Ectodermal cell (in vitro differentiated cells): ENCODE data around the gene CFAP20DC.

Source experiments
- H3K27ac ChIP-seq: 2 replicates; pipeline ENCODE4 v1.7.0; 2013; ENCODE audit warnings: mild to moderate bottlenecking, low read depth, low read length; ENCODE audit not compliant: insufficient read depth, poor library complexity, severe bottlenecking
- H3K27me3 ChIP-seq: 2 replicates; pipeline ENCODE4 v1.7.0; 2013; ENCODE audit warnings: mild to moderate bottlenecking, low read length; ENCODE audit not compliant: insufficient read depth, control insufficient read depth, poor library complexity, severe bottlenecking
- H3K36me3 ChIP-seq: one replicate; pipeline ENCODE4 v1.7.0; 2013; ENCODE audit warnings: low read length; ENCODE audit not compliant: control insufficient read depth, insufficient read depth
- H3K4me1 ChIP-seq: one replicate; pipeline ENCODE4 v1.7.0; 2013; ENCODE audit warnings: low read length; ENCODE audit not compliant: control insufficient read depth, insufficient read depth
- H3K4me3 ChIP-seq: 2 replicates; pipeline ENCODE4 v1.7.0; 2013; ENCODE audit warnings: low read depth, low read length, control low read depth; ENCODE audit not compliant: insufficient read depth
- H3K9me3 ChIP-seq: 2 replicates; pipeline ENCODE4 v1.7.0; 2013; ENCODE audit warnings: mild to moderate bottlenecking, low read length, moderate library complexity; ENCODE audit not compliant: control insufficient read depth
- WGBS, 2 experiments: methylation state at CpG; one replicate each; pipeline ENCODE4 v1.1.7; 2013; ENCODE audit warnings: missing lambda C conversion rate in 2 of 2; 5-methylcytosine and 5-hydroxymethylcytosine counted together

The CFAP20DC gene

DNA sequence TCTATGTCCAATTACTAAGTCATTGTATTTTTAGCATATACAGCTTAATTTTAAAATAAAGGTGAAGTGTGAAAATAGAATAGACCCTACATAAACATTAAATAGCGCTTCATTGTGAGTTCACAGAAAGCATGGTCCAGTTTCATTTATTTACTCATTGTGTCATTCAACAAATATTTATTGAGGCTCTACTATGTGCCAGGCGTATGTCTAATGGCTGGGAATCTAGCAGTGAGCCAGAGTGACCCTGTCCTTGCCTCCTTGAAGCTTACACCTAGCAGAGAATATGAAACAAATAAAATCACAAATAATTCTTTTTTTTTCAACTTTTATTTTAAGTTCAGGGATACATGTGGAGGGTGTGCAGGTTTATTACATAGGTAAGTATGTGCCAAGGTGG is 161.7 kb downstream of the CFAP20DC start:
- Histone ChIP-seq H3K27me3 (no peaks in the 10 kb centered on the region), H3K9me3 (no peaks in the 10 kb centered on the region), H3K27ac (no peak overlapping the region), H3K36me3 (no peaks in the 10 kb centered on the region), H3K4me1 (no peaks in the 10 kb centered on the region), H3K4me3 (no peak overlapping the region)
- WGBS, 2 experiments = 98 to 100% methylated on average over 2 of the region's 2 CpGs

DNA sequence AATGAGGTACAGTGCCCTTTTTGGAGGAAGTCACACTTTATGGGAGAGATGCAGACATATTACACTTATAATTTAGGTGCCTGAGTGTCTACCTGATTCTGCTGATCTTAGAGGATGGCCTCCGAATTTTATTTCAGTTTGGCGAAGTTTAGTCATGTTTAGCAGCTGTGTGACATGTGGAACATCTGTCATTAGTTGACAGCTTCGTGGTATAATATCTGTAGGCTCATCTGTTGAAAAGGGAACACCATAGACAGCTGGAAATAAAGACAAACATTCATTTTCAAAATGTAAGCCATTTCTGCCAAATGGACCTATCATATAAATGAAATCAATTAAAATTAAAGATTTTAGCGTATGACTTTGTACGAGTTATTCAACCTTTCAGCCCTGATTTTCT is 165.4 kb downstream of the CFAP20DC start:
- Histone ChIP-seq H3K27ac (no peak overlapping the region), H3K27me3 (no peaks in the 10 kb centered on the region), H3K4me1 (no peaks in the 10 kb centered on the region), H3K9me3 (no peaks in the 10 kb centered on the region), H3K36me3 (no peaks in the 10 kb centered on the region), H3K4me3 (no peak overlapping the region)
- WGBS, 2 experiments = 95 to 98% methylated on average over 3 to 5 of the region's 5 CpGs

DNA sequence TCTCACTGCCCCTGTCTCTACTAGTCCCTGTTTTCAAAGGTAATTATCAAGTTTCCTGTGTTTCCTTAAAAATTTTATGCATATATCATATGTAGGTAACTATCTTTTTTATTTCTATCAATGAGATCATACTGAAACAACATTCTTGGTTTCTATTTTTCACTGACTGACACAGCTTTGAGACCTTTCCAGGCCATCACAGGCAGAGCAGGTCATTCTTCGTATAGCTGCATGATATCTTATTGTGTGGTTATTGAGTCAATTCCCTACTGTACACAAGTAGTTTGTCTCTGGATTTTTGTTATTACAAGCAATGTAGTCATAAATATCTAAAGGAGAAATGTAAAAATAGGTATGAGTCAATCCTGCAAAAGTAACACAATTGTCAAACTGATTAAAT is 169.6 kb downstream of the CFAP20DC start:
- Histone ChIP-seq H3K4me3 (no peak overlapping the region), H3K4me1 (no peaks in the 10 kb centered on the region), H3K36me3 (no peaks in the 10 kb centered on the region), H3K27me3 (no peaks in the 10 kb centered on the region), H3K27ac (no peak overlapping the region), H3K9me3 (no peaks in the 10 kb centered on the region)
- WGBS, 2 experiments = 100% methylated on average over 1 of the region's 1 CpG

- Histone ChIP-seq H3K27me3 (no peaks in the 10 kb centered on the region), H3K4me1 (no peaks in the 10 kb centered on the region), H3K36me3 (no peaks in the 10 kb centered on the region), H3K4me3 (no peak overlapping the region), H3K9me3 (no peaks in the 10 kb centered on the region), H3K27ac (no peak overlapping the region)
- WGBS, 2 experiments = 89 to 91% methylated on average over 2 of the region's 2 CpGs
Measured at GRCh38 chr3:58874795-58875194, 175.0 kb downstream of the CFAP20DC start.

- no peaks in the 10 kb centered on the region for H3K36me3 ChIP-seq
- H3K27ac ChIP-seq = no peak overlapping the region
- H3K27me3 ChIP-seq = no peaks in the 10 kb centered on the region
- H3K4me1 ChIP-seq = no peaks in the 10 kb centered on the region
- H3K4me3 ChIP-seq = no peak overlapping the region
- 95 to 97% methylated on average over 5 of the region's 5 CpGs for WGBS, 2 experiments
- no peaks in the 10 kb centered on the region for H3K9me3 ChIP-seq
Measured at GRCh38 chr3:58874248-58874741, 175.5 kb downstream of the CFAP20DC start.

DNA sequence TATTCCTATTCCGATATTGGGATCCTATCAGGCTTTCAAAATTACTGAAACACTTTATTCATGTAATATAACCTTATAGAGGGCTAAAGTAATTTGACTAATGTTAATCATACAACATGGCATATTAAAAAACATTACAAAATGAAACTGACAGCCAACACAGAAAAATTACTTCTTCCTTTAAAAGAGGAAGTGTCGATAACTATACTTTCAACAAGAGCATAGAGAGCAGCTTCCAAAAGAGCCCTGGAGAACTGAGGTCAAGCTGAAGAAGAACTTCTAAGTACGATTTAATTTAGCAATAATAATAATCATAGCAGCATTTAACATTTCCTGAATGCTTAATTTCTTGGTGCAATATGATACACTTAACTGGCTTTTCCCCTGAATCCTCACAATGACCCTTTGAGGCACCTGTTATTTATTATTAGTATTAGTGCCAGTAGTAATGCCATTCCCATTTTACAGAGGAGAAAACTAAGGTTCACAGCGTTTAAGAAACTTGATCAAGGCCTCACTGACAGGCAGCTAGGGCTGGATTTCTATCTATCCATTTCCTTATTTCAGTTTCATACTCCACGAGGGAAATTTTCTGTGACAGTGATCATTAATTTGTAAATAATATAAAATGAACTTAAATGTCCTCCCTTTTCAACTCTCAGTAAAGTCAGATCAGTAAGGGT is 181.6 kb downstream of the CFAP20DC start:
- WGBS, 2 experiments = 98 to 100% methylated on average over 2 to 3 of the region's 5 CpGs
- Histone ChIP-seq H3K9me3 (no peaks in the 10 kb centered on the region), H3K4me1 (no peaks in the 10 kb centered on the region), H3K4me3 (no peak overlapping the region), H3K27me3 (no peaks in the 10 kb centered on the region), H3K27ac (no peak overlapping the region), H3K36me3 (no peaks in the 10 kb centered on the region)

DNA sequence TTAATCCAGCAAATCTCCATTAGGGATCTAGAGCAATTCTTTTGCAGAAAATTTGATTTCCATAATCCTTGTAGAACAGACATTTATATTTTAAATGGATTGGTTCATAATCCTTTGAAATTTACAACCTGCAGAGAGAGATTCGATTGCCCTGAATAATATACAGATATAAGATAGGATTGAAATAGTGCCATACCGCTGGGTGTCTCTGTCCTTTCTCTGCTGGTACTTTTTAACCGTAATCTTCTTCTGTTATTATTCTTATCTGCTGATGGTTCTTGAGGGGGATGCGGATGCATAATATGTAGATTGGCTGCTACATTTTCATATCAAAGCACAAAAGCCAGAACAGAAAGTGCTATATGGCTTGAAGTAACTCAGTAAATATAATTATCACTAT is 182.2 kb downstream of the CFAP20DC start:
- WGBS, 2 experiments = 78 to 93% methylated on average over 2 of the region's 4 CpGs
- Histone ChIP-seq H3K27me3 (no peaks in the 10 kb centered on the region), H3K27ac (no peak overlapping the region), H3K4me1 (no peaks in the 10 kb centered on the region), H3K9me3 (no peaks in the 10 kb centered on the region), H3K36me3 (no peaks in the 10 kb centered on the region), H3K4me3 (no peak overlapping the region)

GRCh38 chr3:58866079-58866478 is 183.7 kb downstream of the CFAP20DC start:
- Histone ChIP-seq H3K27ac (no peak overlapping the region), H3K4me3 (no peak overlapping the region), H3K36me3 (no peaks in the 10 kb centered on the region), H3K9me3 (no peaks in the 10 kb centered on the region), H3K4me1 (no peaks in the 10 kb centered on the region), H3K27me3 (no peaks in the 10 kb centered on the region)
- WGBS, 2 experiments = 38 to 45% methylated on average over 1 of the region's 2 CpGs

DNA sequence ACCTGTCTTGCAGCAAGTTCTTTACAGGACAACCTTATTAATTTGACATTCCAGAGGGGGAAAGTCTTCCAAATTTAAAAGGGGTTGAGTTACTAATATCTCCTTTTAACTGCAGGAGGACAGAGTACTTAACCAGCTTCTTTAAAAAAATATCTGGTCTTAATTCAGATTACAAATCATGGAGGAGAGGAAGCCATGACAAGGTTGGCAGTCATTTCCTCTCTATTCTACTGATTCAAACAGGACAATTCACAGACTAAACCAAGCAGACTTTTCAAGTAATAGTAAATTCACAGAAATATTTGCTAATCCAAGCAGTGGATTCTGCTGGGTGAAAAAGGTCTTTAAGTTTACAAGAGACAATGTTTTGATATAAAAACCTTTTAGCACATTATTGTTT is 185.3 kb downstream of the CFAP20DC start:
- no peaks in the 10 kb centered on the region for H3K4me1 ChIP-seq
- no peaks in the 10 kb centered on the region for H3K36me3 ChIP-seq
- H3K4me3 ChIP-seq = no peak overlapping the region
- H3K9me3 ChIP-seq = no peaks in the 10 kb centered on the region
- H3K27me3 ChIP-seq = no peaks in the 10 kb centered on the region
- H3K27ac ChIP-seq = no peak overlapping the region

- H3K27me3 ChIP-seq = no peaks in the 10 kb centered on the region
- H3K4me1 ChIP-seq = no peaks in the 10 kb centered on the region
- H3K4me3 ChIP-seq = no peak overlapping the region
- H3K36me3 ChIP-seq = no peaks in the 10 kb centered on the region
- H3K27ac ChIP-seq = no peak overlapping the region
- H3K9me3 ChIP-seq = no peaks in the 10 kb centered on the region
- WGBS, 2 experiments = 97 to 98% methylated on average over 3 to 4 of the region's 4 CpGs
Measured at GRCh38 chr3:58863206-58863605, 186.6 kb downstream of the CFAP20DC start.

- Histone ChIP-seq H3K9me3 (no peaks in the 10 kb centered on the region), H3K27me3 (no peaks in the 10 kb centered on the region), H3K36me3 (no peaks in the 10 kb centered on the region), H3K4me1 (no peaks in the 10 kb centered on the region), H3K27ac (no peak overlapping the region), H3K4me3 (no peak overlapping the region)
- WGBS, 2 experiments = 91 to 97% methylated on average over 3 of the region's 3 CpGs
Measured at GRCh38 chr3:58861551-58861950, 188.3 kb downstream of the CFAP20DC start.
